MM.1S (cell line): ENCODE data around the gene TMEM198.

Experiments
- CTCF ChIP-seq: fragments of 300-600 bp; sonication (generic); IDR thresholded peaks from 2 replicates; pipeline ENCODE4 v1.5.1; 2016; ENCODE audit warnings: antibody characterized with exemption, low read length, mixed read lengths
- EZH2phosphoT487 ChIP-seq: fragments of 300-600 bp; sonication (generic); IDR thresholded peaks from 2 replicates; pipeline ENCODE4 v1.6.1; 2018; ENCODE audit warnings: antibody characterized with exemption, low read length

GRCh38 chr2:219521066-219521880, 22.6 kb upstream of the TMEM198 start:
- TF ChIP-seq CTCF (peak; percentile 37), EZH2phosphoT487 (no peak)
